Endodermal cell (in vitro differentiated cells): ENCODE measurements around the gene YBX3. TPM values are rescaled to one million over a fixed set of nuclear protein-coding genes. Genes with fewer than 3 reads are reported as not detected.
A peak's percentile ranks its signal among the peaks of the same experiment; 100 is the strongest.

Source experiments
- DNase-seq: peaks from one replicate; pipeline ENCODE4 v3.0.0-alpha.2; 2017
- H3K27ac ChIP-seq: 2 replicates; pipeline ENCODE4 v1.5.1; 2013; ENCODE audit warnings: mild to moderate bottlenecking, low read depth, low read length, moderate library complexity
- H3K27me3 ChIP-seq: 2 replicates; pipeline ENCODE4 v1.6.1; 2013; ENCODE audit warnings: mild to moderate bottlenecking, low read length, moderate library complexity; ENCODE audit not compliant: insufficient read depth, control insufficient read depth, poor library complexity, severe bottlenecking
- H3K36me3 ChIP-seq: 2 replicates; pipeline ENCODE4 v1.7.0; 2013; ENCODE audit warnings: mild to moderate bottlenecking, low read length, moderate library complexity; ENCODE audit not compliant: control insufficient read depth, insufficient read depth
- H3K4me1 ChIP-seq: one replicate; pipeline ENCODE4 v1.7.0; 2013; ENCODE audit warnings: low read length; ENCODE audit not compliant: control insufficient read depth, insufficient read depth
- H3K4me3 ChIP-seq: 2 replicates; pipeline ENCODE4 v1.5.1; 2013; ENCODE audit warnings: mild to moderate bottlenecking, low read length, moderate library complexity
- H3K9ac ChIP-seq: 2 replicates; pipeline ENCODE4 v1.6.1; 2013; ENCODE audit warnings: mild to moderate bottlenecking, low read length, moderate library complexity; ENCODE audit not compliant: poor library complexity, severe bottlenecking; ENCODE audit errors: extremely low read depth
- H3K9me3 ChIP-seq: 2 replicates; pipeline ENCODE4 v1.6.1; 2013; ENCODE audit warnings: mild to moderate bottlenecking, low read length, moderate library complexity; ENCODE audit not compliant: control insufficient read depth
- H3K27ac Mint-ChIP-seq: 2 replicates; pipeline ENCODE4 v1.8.0; 2020; ENCODE audit warnings: mixed read lengths
- H3K27me3 Mint-ChIP-seq: 2 replicates; pipeline ENCODE4 v1.8.0; 2021; ENCODE audit warnings: mild to moderate bottlenecking, mixed read lengths; ENCODE audit not compliant: insufficient read depth
- H3K36me3 Mint-ChIP-seq: 2 replicates; pipeline ENCODE4 v1.8.0; 2020; ENCODE audit warnings: low read depth, mixed read lengths
- H3K4me1 Mint-ChIP-seq: 2 replicates; pipeline ENCODE4 v1.8.0; 2020; ENCODE audit warnings: mixed read lengths
- H3K4me3 Mint-ChIP-seq: 2 replicates; pipeline ENCODE4 v1.8.0; 2020; ENCODE audit warnings: mild to moderate bottlenecking, moderate library complexity, mixed read lengths
- H3K9me3 Mint-ChIP-seq: 2 replicates; pipeline ENCODE4 v1.8.0; 2020; ENCODE audit warnings: mild to moderate bottlenecking, mixed read lengths
- WGBS, 2 experiments: methylation state at CpG; one replicate each; pipeline versions ENCODE4 v1.1.5 to v1.1.7; 2013; ENCODE audit warnings: missing lambda C conversion rate in 2 of 2, mixed read lengths in 1 of 2; ENCODE audit not compliant: insufficient coverage in 1 of 2, insufficient read length in 1 of 2; 5-methylcytosine and 5-hydroxymethylcytosine counted together
- total RNA-seq, 2 donors: library from RNA; stranded (reverse); fragmentation: NEBNext Ultra II Directional in 1 of 2; extraction: Animal tissue kit (Norgen Biotek cat#: 25700) in 1 of 2; gene quantifications; 2 replicates in 1 of 2; 3 replicates in 1 of 2; pipeline ENCODE4 v1.2.1, GENCODE V29; 2021
- TF ChIP-seq, protein P1 (sequence below): fragments of 200-600 bp; sonication (generic); conservative IDR thresholded peaks from 2 replicates; pipeline ENCODE4 v1.5.0; 2021; ENCODE audit warnings: antibody characterized with exemption, mild to moderate bottlenecking

YBX3 gene
- total RNA-seq, 2 donors from 2014 or later = 251 to 419 TPM

DNA sequence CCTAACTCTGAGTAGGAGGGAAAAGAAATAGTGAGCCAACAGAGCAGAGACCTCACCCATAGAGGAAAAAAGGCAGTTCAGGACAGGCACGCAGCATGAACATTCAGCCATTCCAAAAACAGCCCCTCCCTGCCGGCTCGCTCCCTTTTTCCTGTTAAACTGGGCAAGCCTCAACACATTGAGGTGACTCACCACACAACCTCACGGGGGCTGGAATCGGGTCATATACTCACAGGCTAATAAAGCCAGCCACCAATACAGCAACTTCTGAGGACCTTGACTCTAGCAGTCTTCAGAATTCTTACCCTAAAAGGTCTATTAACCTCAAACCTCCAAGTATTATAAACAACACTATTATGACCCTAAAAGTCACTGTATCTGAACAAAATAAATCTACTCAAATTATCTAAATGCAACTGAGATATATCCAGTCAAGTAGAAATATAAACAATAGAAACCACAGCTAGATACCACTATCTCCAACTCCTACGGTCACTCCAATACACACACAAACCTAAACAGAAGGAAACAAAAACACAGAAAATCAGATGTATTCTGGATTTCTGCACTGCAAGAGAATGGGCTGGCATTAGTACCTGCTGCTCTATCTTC is 6.3 kb downstream of the YBX3 start:
- Mint-ChIP-seq H3K4me3 (no peak overlapping the region), H3K27ac (peak overlapping the region; percentile 58), H3K36me3 (peaks cover 40% of the 10 kb centered on the region), H3K9me3 (no peaks in the 10 kb centered on the region), H3K4me1 (peaks cover 58% of the 10 kb centered on the region), H3K27me3 (no peaks in the 10 kb centered on the region)
- peak overlapping the region; percentile 7 for H3K9ac ChIP-seq
- WGBS, 2 experiments = 49 to 64% methylated on average over 2 to 6 of the region's 6 CpGs
- TF ChIP-seq, protein P1, sequence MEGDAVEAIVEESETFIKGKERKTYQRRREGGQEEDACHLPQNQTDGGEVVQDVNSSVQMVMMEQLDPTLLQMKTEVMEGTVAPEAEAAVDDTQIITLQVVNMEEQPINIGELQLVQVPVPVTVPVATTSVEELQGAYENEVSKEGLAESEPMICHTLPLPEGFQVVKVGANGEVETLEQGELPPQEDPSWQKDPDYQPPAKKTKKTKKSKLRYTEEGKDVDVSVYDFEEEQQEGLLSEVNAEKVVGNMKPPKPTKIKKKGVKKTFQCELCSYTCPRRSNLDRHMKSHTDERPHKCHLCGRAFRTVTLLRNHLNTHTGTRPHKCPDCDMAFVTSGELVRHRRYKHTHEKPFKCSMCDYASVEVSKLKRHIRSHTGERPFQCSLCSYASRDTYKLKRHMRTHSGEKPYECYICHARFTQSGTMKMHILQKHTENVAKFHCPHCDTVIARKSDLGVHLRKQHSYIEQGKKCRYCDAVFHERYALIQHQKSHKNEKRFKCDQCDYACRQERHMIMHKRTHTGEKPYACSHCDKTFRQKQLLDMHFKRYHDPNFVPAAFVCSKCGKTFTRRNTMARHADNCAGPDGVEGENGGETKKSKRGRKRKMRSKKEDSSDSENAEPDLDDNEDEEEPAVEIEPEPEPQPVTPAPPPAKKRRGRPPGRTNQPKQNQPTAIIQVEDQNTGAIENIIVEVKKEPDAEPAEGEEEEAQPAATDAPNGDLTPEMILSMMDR = no peak
- peak; percentile 87 for DNase-seq
- H3K27ac ChIP-seq = no peak overlapping the region
- H3K36me3 ChIP-seq = peaks cover 42% of the 10 kb centered on the region
- H3K4me3 ChIP-seq = peak overlapping the region; percentile 96
- H3K9me3 ChIP-seq = no peaks in the 10 kb centered on the region
- no peaks in the 10 kb centered on the region for H3K27me3 ChIP-seq
- peaks cover 18% of the 10 kb centered on the region for H3K4me1 ChIP-seq

DNA sequence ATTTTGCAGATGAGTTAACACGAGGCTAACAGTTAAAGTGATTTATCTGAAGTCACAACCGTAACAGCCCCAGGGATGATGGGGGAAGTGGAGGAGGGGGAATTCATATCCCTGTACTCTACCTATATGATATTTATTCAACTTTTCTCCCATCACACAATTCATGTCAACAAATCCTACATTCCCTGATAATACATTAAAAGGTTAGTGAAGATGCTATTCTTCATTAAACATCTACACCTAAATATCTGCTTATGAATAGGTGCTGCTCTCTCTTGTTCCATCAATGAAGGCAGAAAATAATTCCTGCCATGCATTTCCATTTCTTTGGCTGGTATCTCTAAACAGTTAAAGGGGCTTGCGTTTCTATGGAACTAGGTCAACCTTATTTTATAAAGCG is 6.8 kb downstream of the YBX3 start:
- Histone ChIP-seq H3K27ac (no peak overlapping the region), H3K4me1 (peaks cover 18% of the 10 kb centered on the region), H3K27me3 (no peaks in the 10 kb centered on the region), H3K9me3 (no peaks in the 10 kb centered on the region), H3K9ac (no peak overlapping the region), H3K4me3 (no peak overlapping the region), H3K36me3 (peaks cover 47% of the 10 kb centered on the region)
- no peak overlapping the region for H3K4me3 Mint-ChIP-seq
- TF ChIP-seq, protein P1 = no peak
- no peaks in the 10 kb centered on the region for H3K27me3 Mint-ChIP-seq
- H3K9me3 Mint-ChIP-seq = no peaks in the 10 kb centered on the region
- H3K36me3 Mint-ChIP-seq = peaks cover 45% of the 10 kb centered on the region
- H3K4me1 Mint-ChIP-seq = peaks cover 55% of the 10 kb centered on the region
- WGBS, 2 experiments = 71 to 73% methylated on average over 1 to 2 of the region's 4 CpGs
- DNase-seq = no peak
- H3K27ac Mint-ChIP-seq = peak overlapping the region; percentile 58

DNA sequence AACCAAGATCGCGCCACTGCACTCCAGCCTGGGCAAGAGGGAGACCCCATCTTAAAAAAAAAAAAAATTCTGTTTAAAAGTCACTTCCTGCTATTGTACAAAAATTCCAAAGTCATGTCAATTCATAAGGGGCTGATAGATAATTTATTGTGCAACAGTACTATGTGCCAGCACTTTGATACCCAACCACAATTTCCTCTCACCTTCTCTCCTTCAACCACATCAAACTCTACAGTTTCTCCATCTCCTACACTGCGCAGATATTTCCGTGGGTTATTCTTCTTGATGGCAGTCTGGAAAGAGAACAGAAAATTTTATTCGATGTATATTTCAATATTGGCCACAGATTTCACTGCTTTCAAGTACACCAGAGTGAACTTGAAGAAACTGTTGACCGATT is 7.6 kb downstream of the YBX3 start:
- Mint-ChIP-seq H3K27ac (no peak overlapping the region), H3K4me3 (no peak overlapping the region), H3K9me3 (no peaks in the 10 kb centered on the region), H3K4me1 (peaks cover 48% of the 10 kb centered on the region), H3K36me3 (peaks cover 47% of the 10 kb centered on the region), H3K27me3 (no peaks in the 10 kb centered on the region)
- H3K4me3 ChIP-seq = no peak overlapping the region
- no peak for DNase-seq
- peaks cover 18% of the 10 kb centered on the region for H3K4me1 ChIP-seq
- peaks cover 52% of the 10 kb centered on the region for H3K36me3 ChIP-seq
- WGBS, 2 experiments = 99 to 100% methylated on average over 3 to 6 of the region's 6 CpGs
- no peak overlapping the region for H3K9ac ChIP-seq
- H3K27ac ChIP-seq = no peak overlapping the region
- H3K27me3 ChIP-seq = no peaks in the 10 kb centered on the region
- no peaks in the 10 kb centered on the region for H3K9me3 ChIP-seq
- TF ChIP-seq, protein P1 = no peak
